Heart right ventricle (tissue), 16 donors: ENCODE measurements around the gene GRB7. TPM values are rescaled to one million over a fixed set of nuclear protein-coding genes. Genes with fewer than 3 reads are reported as not detected.

ENCODE experiments used
- ATAC-seq, 8 donors: fragments of 200-7000 bp; cut with Tn5 transposase; one replicate each; pipeline ENCODE4 v1.9.1; 2020; ENCODE audit warnings: mild to moderate bottlenecking in 8 of 8, moderate library complexity in 8 of 8, moderate number of reproducible peaks in 1 of 8
- DNase-seq, 2 donors: peaks; one replicate each; pipeline ENCODE4 v3.0.0-alpha.2; 2020
- H3K27ac ChIP-seq, 10 donors: fragments of 200-600 bp; sonication (generic) in 2 of 10; one replicate each; pipeline versions ENCODE4 v1.5.0 to v1.8.0; 2020 to 2022; ENCODE audit warnings: mild to moderate bottlenecking in 3 of 10
- H3K27me3 ChIP-seq, 7 donors: fragments of 200-600 bp; one replicate each; pipeline ENCODE4 v1.8.0; 2021 to 2022; ENCODE audit warnings: mild to moderate bottlenecking in 2 of 7
- H3K36me3 ChIP-seq, 9 donors: fragments of 200-600 bp; sonication (generic) in 1 of 9; one replicate each; pipeline versions ENCODE4 v1.5.0 to v1.8.0; 2020 to 2022; ENCODE audit warnings: mild to moderate bottlenecking in 2 of 9
- H3K4me1 ChIP-seq, 9 donors: fragments of 200-600 bp; sonication (generic) in 1 of 9; one replicate each; pipeline versions ENCODE4 v1.5.0 to v1.8.0; 2020 to 2022; ENCODE audit warnings: mild to moderate bottlenecking in 4 of 9
- H3K4me3 ChIP-seq, 10 donors: fragments of 200-600 bp; sonication (generic) in 2 of 10; one replicate each; pipeline versions ENCODE4 v1.5.0 to v1.8.0; 2020 to 2022; ENCODE audit warnings: mild to moderate bottlenecking in 7 of 10, moderate library complexity in 2 of 10
- H3K9me3 ChIP-seq, 11 donors: fragments of 200-600 bp in 10 of 11; sonication (generic) in 2 of 11; one replicate each; pipeline versions ENCODE4 v1.5.0 to v1.8.0; 2013 to 2022; ENCODE audit warnings: mild to moderate bottlenecking in 2 of 11, control low read depth in 1 of 11, moderate library complexity in 1 of 11
- WGBS, 2 donors: extraction: QIAGEN DNeasy Blood & Tissue Kit; methylation state at CpG; one replicate each; pipeline ENCODE4 v1.1.7; 2013; ENCODE audit warnings: inconsistent platforms in 1 of 2; 5-methylcytosine and 5-hydroxymethylcytosine counted together
- intact Hi-C, 10 donors: fragments of 100-400 bp; cut with DNase I; formaldehyde crosslinking; loops; one replicate each; pipeline versions ENCODE4 v1.11.1 to v1.14.2; 2022
- polyA plus RNA-seq, 2 donors: library from polyadenylated mRNA; stranded (reverse); fragments of 200-250 nt; gene quantifications; one replicate each; pipeline ENCODE4 v1.2.3, GENCODE V29; 2013
- total RNA-seq, 10 donors: library from RNA; stranded (reverse); fragmentation: NEBNext Ultra II Directional in 3 of 10; extraction: Animal tissue kit (Norgen Biotek cat#: 25700) in 3 of 10; gene quantifications; one replicate each; pipeline versions ENCODE4 v1.2.1 to v1.2.4, GENCODE V29; 2021 to 2023
- TF ChIP-seq, protein P1 (sequence below), 9 donors: fragments of 200-600 bp; sonication (generic) in 2 of 9; IDR thresholded peaks; one replicate each; pipeline versions ENCODE4 v1.5.0 to v1.8.0; 2021 to 2022; ENCODE audit warnings: antibody characterized with exemption in 9 of 9, mild to moderate bottlenecking in 5 of 9, moderate library complexity in 1 of 9
- donor health status: Arrhythmogenic right ventricular cardiomyopathy.
- donor health status: ischemic (EF 13 %, LVEDD 7.1; RV severe dilation, severe dysfunction).
- donor health status: healthy with polysubstance abuse.
- donor health status: DM: no; HTN: yes; CAD: no.
- donor health status: DM: no; HTN: no; CAD: no.
- donor health status: ischemic (EF 25% LVEDD 6.9; RV normal size, moderate dysfunction).
- donor health status: ischemic (EF 25% LVEDD 5.7; RV mildly dilated, moderate dysfunction).
- donor health status: healthy.
- donor health status: DM: yes; HTN: yes; CAD: no.
- donor health status: Ischemic cardiomyopathy.
- donor health status: ischemic (EF 35%, LVEDD 5.7; RV mildly dilated, moderate dysfunction).
- donor health status: nonischemic (EF 11% LVEDD 7.7; RV severe dilation, severe dysfunction).
- donor health status: DM: yes; HTN: yes; CAD: no.
- donor health status: PGD.
- donor health status: ischemic (EF 29% LVEDD 5.4; RV normal size, mild dysfunction).
- donor health status: nonischemic (EF 23%, LVEDD 6.1; RV moderate dilation, normal function).

Gene GRB7
- total and polyA plus RNA-seq, 12 donors, result 0.44 to 4.7 (median 1.1) TPM

DNA sequence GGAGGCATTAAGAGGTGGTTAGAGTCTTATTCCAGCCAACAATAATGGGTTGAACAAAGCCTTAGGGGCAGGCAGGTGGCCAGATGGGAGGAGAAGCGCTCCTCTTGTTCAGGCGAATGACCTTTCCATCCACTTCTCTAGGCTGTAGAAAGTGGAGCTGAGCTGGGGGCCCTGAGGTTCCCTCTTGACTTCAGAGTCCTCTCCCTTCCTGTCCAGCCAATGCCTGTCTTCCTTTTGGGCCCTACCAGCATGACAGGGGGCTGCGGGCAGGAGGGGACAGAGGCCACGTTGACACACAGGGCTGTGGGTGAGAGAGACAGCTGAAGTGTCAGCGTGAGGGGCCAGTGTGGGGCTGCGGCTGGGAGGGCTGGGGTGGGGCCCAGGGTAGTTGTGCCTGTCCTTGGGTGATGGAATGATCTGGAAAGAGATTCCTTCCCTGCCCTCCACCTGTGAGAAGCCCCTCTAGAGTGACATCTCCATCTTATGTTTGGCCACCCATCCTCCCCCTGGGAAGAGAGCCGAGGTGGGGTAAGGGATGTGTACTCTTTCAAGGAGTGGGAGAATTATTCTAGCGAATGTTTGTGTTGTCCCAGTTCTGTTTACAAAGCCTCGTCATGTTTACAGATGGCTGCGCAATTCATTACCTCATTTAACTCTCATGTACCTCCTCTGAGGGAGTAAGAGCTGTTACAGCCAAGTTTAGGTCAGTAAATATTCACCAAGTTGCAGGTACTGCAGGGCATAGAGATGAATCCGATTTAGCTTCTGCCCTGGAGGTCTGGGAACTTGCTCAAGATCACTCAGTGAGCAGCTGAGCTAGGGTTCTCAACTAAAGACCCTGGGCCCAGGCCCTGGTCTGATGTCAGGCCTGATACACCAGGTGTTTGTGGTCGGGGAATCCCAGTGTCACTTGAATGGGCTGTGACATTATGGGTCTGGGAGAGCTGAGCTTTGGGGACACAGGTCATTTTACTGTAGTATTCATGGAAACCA lies 34.5 kb upstream of the GRB7 start:
- Histone ChIP-seq H3K27ac (peak overlapping the region in 7 of 10 donors; percentile 27 to 88 (median 45)), H3K4me3 (no peak overlapping the region), H3K4me1 (peaks cover 10 to 68% (median 44%) of the 10 kb centered on the region in 9 donors), H3K36me3 (peaks cover 0 to 16% (median 3%) of the 10 kb centered on the region in 9 donors), H3K27me3 (peaks cover 0 to 33% (median 0%) of the 10 kb centered on the region in 7 donors), H3K9me3 (no peaks in the 10 kb centered on the region)
- DNase-seq (no peak), ATAC-seq (peak in 3 of 8 donors; percentile 11 to 43 (median 34))
- TF ChIP-seq, protein P1, sequence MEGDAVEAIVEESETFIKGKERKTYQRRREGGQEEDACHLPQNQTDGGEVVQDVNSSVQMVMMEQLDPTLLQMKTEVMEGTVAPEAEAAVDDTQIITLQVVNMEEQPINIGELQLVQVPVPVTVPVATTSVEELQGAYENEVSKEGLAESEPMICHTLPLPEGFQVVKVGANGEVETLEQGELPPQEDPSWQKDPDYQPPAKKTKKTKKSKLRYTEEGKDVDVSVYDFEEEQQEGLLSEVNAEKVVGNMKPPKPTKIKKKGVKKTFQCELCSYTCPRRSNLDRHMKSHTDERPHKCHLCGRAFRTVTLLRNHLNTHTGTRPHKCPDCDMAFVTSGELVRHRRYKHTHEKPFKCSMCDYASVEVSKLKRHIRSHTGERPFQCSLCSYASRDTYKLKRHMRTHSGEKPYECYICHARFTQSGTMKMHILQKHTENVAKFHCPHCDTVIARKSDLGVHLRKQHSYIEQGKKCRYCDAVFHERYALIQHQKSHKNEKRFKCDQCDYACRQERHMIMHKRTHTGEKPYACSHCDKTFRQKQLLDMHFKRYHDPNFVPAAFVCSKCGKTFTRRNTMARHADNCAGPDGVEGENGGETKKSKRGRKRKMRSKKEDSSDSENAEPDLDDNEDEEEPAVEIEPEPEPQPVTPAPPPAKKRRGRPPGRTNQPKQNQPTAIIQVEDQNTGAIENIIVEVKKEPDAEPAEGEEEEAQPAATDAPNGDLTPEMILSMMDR (IDR thresholded peaks at IDR 0.05), result no peak
- 49 to 62% methylated on average over 12 of the region's 12 CpGs for WGBS, 2 donors
- intact Hi-C loops, result loop anchor here in 1 of 10 donors (1.0 kb wide), 1 partner anchor 24 kb away; no protein-coding TSS in a partner anchor

DNA sequence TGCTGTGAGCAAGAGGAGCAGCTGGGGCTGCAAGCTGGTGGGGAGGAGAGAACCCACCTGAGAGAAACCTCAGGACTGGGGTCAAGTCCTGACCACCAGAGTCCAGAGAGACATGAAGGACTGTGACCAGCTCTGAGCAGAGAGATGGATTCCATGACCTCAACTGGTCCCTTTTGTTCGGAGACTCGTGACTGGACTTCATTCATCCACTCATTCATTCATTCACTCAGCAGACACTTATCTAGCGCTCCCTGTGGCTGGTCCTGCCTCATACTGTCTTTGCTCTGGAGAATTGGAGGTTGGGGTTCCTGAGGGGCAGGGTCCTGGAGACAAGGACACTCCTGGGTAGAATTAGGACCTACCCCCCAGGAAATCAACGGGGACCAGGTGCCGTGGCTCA lies 33.8 kb upstream of the GRB7 start:
- no peak for DNase-seq
- intact Hi-C loops, result loop anchor here in 1 of 10 donors (1.0 kb wide), 1 partner anchor 23 kb away; no protein-coding TSS in a partner anchor
- H3K36me3 ChIP-seq, result peaks cover 0 to 23% (median 10%) of the 10 kb centered on the region in 9 donors
- TF ChIP-seq, protein P1 (IDR thresholded peaks at IDR 0.05), result no peak
- no peak overlapping the region for H3K4me3 ChIP-seq
- peak overlapping the region in 3 of 10 donors; percentile 45 to 88 (median 74) for H3K27ac ChIP-seq
- peaks cover 0 to 31% (median 0%) of the 10 kb centered on the region in 7 donors for H3K27me3 ChIP-seq
- H3K9me3 ChIP-seq, result no peaks in the 10 kb centered on the region
- ATAC-seq, result no peak
- peaks cover 10 to 68% (median 44%) of the 10 kb centered on the region in 9 donors for H3K4me1 ChIP-seq
- 83% methylated on average over 5 of the region's 5 CpGs for WGBS, 2 donors

- H3K36me3 ChIP-seq, result peaks cover 0 to 34% (median 18%) of the 10 kb centered on the region in 9 donors
- no peak for DNase-seq
- TF ChIP-seq, protein P1 (IDR thresholded peaks at IDR 0.05), result peak in 4 of 9 donors; percentile 6 to 27 (median 19)
- H3K27me3 ChIP-seq, result peaks cover 0 to 20% (median 0%) of the 10 kb centered on the region in 7 donors
- intact Hi-C loops, result no loop called here
- WGBS, 2 donors, result 46 to 60% methylated on average over 11 of the region's 11 CpGs
- no peak overlapping the region for H3K4me3 ChIP-seq
- peak overlapping the region in 9 of 10 donors; percentile 56 to 82 (median 70) for H3K27ac ChIP-seq
- no peaks in the 10 kb centered on the region for H3K9me3 ChIP-seq
- peaks cover 10 to 62% (median 40%) of the 10 kb centered on the region in 9 donors for H3K4me1 ChIP-seq
- ATAC-seq, result peak in 3 of 8 donors; percentile 6 to 31 (median 14)
Measured at GRCh38 chr17:39704821-39705551, 32.8 kb upstream of the GRB7 start.
